Astrocyte of the cerebellum (primary cell): Measurements from ENCODE around the gene ITSN2.

Experiments
- DNase-seq: peaks from one replicate; pipeline ENCODE4 v3.0.0-alpha.2; 2011; ENCODE audit warnings: low read depth
- H3K4me3 ChIP-seq: 2 replicates; pipeline ENCODE4 v1.5.1; 2011; ENCODE audit warnings: mild to moderate bottlenecking, low read depth, low read length, moderate library complexity
- in situ Hi-C: cut with HindIII; loops from 2 replicates; pipeline ENCODE4 v1.10.0; 2017; ENCODE audit warnings: low sequenced_read_pairs
- TF ChIP-seq, protein P1 (sequence below): IDR thresholded peaks from 2 replicates; pipeline ENCODE4 v1.5.1; 2012; ENCODE audit warnings: low read length, low read depth, moderate library complexity, mild to moderate bottlenecking; ENCODE audit errors: missing control alignments

The ITSN2 gene

GRCh38 chr2:24220554-24221291 lies 139.6 kb downstream of the ITSN2 start:
- H3K4me3 ChIP-seq, result no peak overlapping the region
- no peak for DNase-seq
- TF ChIP-seq, protein P1, sequence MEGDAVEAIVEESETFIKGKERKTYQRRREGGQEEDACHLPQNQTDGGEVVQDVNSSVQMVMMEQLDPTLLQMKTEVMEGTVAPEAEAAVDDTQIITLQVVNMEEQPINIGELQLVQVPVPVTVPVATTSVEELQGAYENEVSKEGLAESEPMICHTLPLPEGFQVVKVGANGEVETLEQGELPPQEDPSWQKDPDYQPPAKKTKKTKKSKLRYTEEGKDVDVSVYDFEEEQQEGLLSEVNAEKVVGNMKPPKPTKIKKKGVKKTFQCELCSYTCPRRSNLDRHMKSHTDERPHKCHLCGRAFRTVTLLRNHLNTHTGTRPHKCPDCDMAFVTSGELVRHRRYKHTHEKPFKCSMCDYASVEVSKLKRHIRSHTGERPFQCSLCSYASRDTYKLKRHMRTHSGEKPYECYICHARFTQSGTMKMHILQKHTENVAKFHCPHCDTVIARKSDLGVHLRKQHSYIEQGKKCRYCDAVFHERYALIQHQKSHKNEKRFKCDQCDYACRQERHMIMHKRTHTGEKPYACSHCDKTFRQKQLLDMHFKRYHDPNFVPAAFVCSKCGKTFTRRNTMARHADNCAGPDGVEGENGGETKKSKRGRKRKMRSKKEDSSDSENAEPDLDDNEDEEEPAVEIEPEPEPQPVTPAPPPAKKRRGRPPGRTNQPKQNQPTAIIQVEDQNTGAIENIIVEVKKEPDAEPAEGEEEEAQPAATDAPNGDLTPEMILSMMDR, result no peak
- in situ Hi-C loops, result no loop called here

DNA sequence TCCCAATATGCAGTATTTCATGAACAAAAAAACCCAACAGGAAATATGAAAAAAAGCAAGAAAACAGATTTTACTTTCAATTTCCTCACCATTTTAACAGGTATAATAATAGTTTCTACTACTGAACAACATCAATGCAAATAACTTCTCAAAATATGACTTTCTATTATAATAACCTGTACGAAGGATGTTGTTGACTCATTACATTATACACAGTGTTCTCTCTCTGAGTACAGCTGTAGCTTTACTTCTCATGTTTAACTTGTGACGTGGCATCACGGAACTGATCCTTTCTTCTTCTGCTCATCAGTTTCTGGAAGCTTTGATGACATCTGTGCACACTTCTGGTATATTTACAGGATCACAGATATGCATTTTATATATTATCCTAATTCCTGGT lies 145.5 kb downstream of the ITSN2 start:
- no peak overlapping the region for H3K4me3 ChIP-seq
- no peak for DNase-seq
- in situ Hi-C loops, result no loop called here
- TF ChIP-seq, protein P1, result no peak

GRCh38 chr2:24211408-24211807 lies 148.9 kb downstream of the ITSN2 start:
- no peak overlapping the region for H3K4me3 ChIP-seq
- TF ChIP-seq, protein P1, result no peak
- in situ Hi-C loops, result no loop called here

GRCh38 chr2:24210723-24211122 lies 149.6 kb downstream of the ITSN2 start:
- no peak overlapping the region for H3K4me3 ChIP-seq
- in situ Hi-C loops, result no loop called here
- no peak for DNase-seq
- TF ChIP-seq, protein P1, result no peak

More at GRCh38 chr2:24211408-24211807, 148.9 kb downstream of the ITSN2 start:
- DNase-seq, result no peak

GRCh38 chr2:24210106-24210455 lies 150.3 kb downstream of the ITSN2 start:
- in situ Hi-C loops, result no loop called here
- H3K4me3 ChIP-seq, result no peak overlapping the region
- no peak for DNase-seq
- TF ChIP-seq, protein P1, result no peak

- in situ Hi-C loops, result no loop called here
- TF ChIP-seq, protein P1, result no peak
- H3K4me3 ChIP-seq, result no peak overlapping the region
- DNase-seq, result no peak
Measured at GRCh38 chr2:24209389-24210105, 150.8 kb downstream of the ITSN2 start.
